ENCODE measurements around the gene C9orf43.

DNA sequence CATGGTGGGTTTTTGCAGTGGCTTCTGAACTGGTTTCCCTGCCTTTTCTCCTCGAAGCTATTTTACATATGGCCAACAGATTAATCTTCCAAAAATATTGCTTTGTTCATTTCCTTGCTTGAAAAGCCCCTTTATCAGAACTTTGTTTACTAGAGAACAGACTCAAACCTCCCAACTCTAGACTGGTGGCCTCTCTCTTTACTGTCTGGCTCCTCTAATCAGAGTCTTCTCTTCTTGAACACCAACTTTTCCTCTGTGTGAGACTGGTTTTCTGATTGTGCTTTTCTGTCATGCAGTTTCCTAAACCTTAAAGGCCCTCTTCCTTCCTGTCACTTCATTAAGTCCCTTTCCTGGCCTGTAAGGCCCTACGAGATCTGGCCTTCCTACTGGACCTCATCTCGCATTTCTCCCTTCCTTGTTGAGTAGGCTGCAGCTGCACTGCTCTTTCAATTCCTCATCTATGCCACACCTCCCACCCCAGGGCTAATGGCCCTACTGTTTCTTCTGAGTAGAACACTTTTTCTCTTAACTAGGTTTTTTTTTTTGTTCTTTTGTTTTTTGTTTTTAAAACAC, 5.7 kb downstream of the C9orf43 start:
- TF ChIP-seq, protein P1, sequence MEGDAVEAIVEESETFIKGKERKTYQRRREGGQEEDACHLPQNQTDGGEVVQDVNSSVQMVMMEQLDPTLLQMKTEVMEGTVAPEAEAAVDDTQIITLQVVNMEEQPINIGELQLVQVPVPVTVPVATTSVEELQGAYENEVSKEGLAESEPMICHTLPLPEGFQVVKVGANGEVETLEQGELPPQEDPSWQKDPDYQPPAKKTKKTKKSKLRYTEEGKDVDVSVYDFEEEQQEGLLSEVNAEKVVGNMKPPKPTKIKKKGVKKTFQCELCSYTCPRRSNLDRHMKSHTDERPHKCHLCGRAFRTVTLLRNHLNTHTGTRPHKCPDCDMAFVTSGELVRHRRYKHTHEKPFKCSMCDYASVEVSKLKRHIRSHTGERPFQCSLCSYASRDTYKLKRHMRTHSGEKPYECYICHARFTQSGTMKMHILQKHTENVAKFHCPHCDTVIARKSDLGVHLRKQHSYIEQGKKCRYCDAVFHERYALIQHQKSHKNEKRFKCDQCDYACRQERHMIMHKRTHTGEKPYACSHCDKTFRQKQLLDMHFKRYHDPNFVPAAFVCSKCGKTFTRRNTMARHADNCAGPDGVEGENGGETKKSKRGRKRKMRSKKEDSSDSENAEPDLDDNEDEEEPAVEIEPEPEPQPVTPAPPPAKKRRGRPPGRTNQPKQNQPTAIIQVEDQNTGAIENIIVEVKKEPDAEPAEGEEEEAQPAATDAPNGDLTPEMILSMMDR (IDR thresholded peaks at IDR 0.05) = no peak
- no peak for TF ChIP-seq EZH2 (IDR thresholded peaks at IDR 0.05)
